ENCODE results near the gene CMTM6.
"Not testable (repeated sequence)": the region's sequence is repeated elsewhere in the genome, so short reads cannot be mapped to it uniquely, and the experiment has no call there.

DNA sequence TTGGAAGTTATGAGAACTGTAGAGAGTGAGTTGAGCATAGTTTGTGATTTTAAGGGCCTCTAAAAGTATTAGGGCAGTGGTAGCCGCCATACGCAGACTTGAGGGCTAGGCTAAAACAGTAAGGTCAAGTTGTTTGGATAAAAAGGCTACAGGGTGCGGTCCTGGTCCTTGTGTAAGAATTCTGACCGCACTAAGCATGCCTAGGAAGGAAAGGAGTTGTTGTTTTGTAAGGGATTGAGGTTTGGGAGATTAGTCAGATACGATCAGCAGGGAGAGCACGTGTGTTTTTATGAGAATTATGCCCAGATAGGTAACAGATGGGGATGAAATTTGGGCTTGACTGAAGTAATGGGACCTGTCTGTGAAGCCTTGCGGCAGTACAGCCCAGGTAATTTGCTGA is 39.2 kb downstream of the CMTM6 start:
- not testable (repeated sequence) for TF ChIP-seq EZH2 (IDR thresholded peaks at IDR 0.05; ENCODE audit: borderline replicate concordance, low read depth, low read length, severe bottlenecking); CTCF (IDR thresholded peaks at IDR 0.05; ENCODE audit: borderline replicate concordance, extremely low read depth, low read length, poor library complexity, severe bottlenecking)
